SK-N-SH treated with all-trans-retinoic acid at 6 μM for 48 hours (cell line): ENCODE results near the gene CRAMP1.

Source experiments
- ATAC-seq: fragments of 200-7000 bp; cut with Tn5 transposase; 3 replicates; pipeline ENCODE4 v1.9.1; 2020; ENCODE audit warnings: mild to moderate bottlenecking, moderate library complexity
- ARNTL ChIP-seq: fragments of 450-650 bp; formaldehyde crosslinking; IDR thresholded peaks from 2 replicates; pipeline ENCODE4 v1.5.0; 2020; ENCODE audit warnings: low read depth, mild to moderate bottlenecking, moderate library complexity, borderline replicate concordance
- BACH2 ChIP-seq: fragments of 250-450 bp; sonication (Bioruptor Pico); IDR thresholded peaks from 2 replicates; pipeline ENCODE4 v1.9.0; 2021; ENCODE audit warnings: mild to moderate bottlenecking, borderline replicate concordance
- CSDC2 ChIP-seq: fragments of 250-450 bp; sonication (Bioruptor Pico); IDR thresholded peaks from 2 replicates; pipeline ENCODE4 v1.5.0; 2020; ENCODE audit warnings: mild to moderate bottlenecking, moderate library complexity
- ESRRG ChIP-seq: fragments of 250-450 bp; sonication (Bioruptor Pico); IDR thresholded peaks from 2 replicates; pipeline ENCODE4 v1.6.1; 2021; ENCODE audit warnings: mild to moderate bottlenecking
- GLIS3 ChIP-seq: fragments of 250-450 bp; sonication (Bioruptor Pico); IDR thresholded peaks from 2 replicates; pipeline ENCODE4 v1.5.0; 2020; ENCODE audit warnings: mild to moderate bottlenecking, moderate library complexity
- ISL1 ChIP-seq: fragments of 250-450 bp; sonication (Bioruptor Pico); IDR thresholded peaks from 2 replicates; pipeline ENCODE4 v2.1.2; 2022; ENCODE audit warnings: mild to moderate bottlenecking, moderate library complexity
- OSR1 ChIP-seq: fragments of 250-450 bp; sonication (Bioruptor Pico); IDR thresholded peaks from 2 replicates; pipeline ENCODE4 v1.8.0; 2022; ENCODE audit warnings: moderate library complexity, mild to moderate bottlenecking, inconsistent platforms
- PPARA ChIP-seq: fragments of 250-450 bp; sonication (Bioruptor Pico); IDR thresholded peaks from 2 replicates; pipeline ENCODE4 v1.5.0; 2020; ENCODE audit warnings: mild to moderate bottlenecking, borderline replicate concordance
- RARB ChIP-seq: fragments of 250-450 bp; sonication (Bioruptor Pico); IDR thresholded peaks from 2 replicates; pipeline ENCODE4 v1.8.0; 2021; ENCODE audit warnings: mild to moderate bottlenecking, moderate library complexity
- SNAI2 ChIP-seq: fragments of 250-450 bp; sonication (Bioruptor Pico); IDR thresholded peaks from 2 replicates; pipeline ENCODE4 v1.5.0; 2020; ENCODE audit warnings: mild to moderate bottlenecking, moderate library complexity
- TCF4 ChIP-seq: fragments of 250-450 bp; sonication (Bioruptor Pico); IDR thresholded peaks from 2 replicates; pipeline ENCODE4 v1.8.0; 2021; ENCODE audit warnings: mild to moderate bottlenecking, moderate library complexity, borderline replicate concordance
- TOX ChIP-seq: fragments of 250-450 bp; sonication (Bioruptor Pico); IDR thresholded peaks from 2 replicates; pipeline ENCODE4 v1.8.0; 2021; ENCODE audit warnings: mild to moderate bottlenecking, moderate library complexity, borderline replicate concordance
- ZC3H10 ChIP-seq: fragments of 250-450 bp; sonication (Bioruptor Pico); IDR thresholded peaks from 2 replicates; pipeline ENCODE4 v1.5.1; 2021; ENCODE audit warnings: mild to moderate bottlenecking, moderate library complexity
- ZNF565 ChIP-seq: fragments of 450-650 bp; formaldehyde crosslinking; conservative IDR thresholded peaks from 2 replicates; pipeline ENCODE4 v1.5.0; 2020; ENCODE audit warnings: low read depth, mild to moderate bottlenecking, moderate library complexity
- ZNF8 ChIP-seq: fragments of 450-650 bp; formaldehyde crosslinking; IDR thresholded peaks from 2 replicates; pipeline ENCODE4 v1.5.0; 2020; ENCODE audit warnings: mild to moderate bottlenecking, moderate library complexity
- TF ChIP-seq, protein P1 (sequence below): fragments of 250-450 bp; sonication (Bioruptor Pico); IDR thresholded peaks from 2 replicates; pipeline ENCODE4 v1.5.0; 2020; ENCODE audit warnings: mild to moderate bottlenecking, moderate library complexity
- TF ChIP-seq, protein P2 (sequence below): fragments of 250-450 bp; sonication (Bioruptor Pico); IDR thresholded peaks from 2 replicates; pipeline ENCODE4 v1.5.1; 2020; ENCODE audit warnings: low read depth, mild to moderate bottlenecking, moderate library complexity
- TF ChIP-seq, protein P3 (sequence below): fragments of 250-450 bp; sonication (Bioruptor Pico); IDR thresholded peaks from 2 replicates; pipeline ENCODE4 v1.8.0; 2021; ENCODE audit warnings: low read depth, mild to moderate bottlenecking, moderate library complexity, borderline replicate concordance
- TF ChIP-seq, protein P4 (sequence below): fragments of 250-450 bp; sonication (Bioruptor Pico); IDR thresholded peaks from 2 replicates; pipeline ENCODE4 v1.8.0; 2020; ENCODE audit warnings: mild to moderate bottlenecking, moderate library complexity, borderline replicate concordance
- TF ChIP-seq, protein P5 (sequence below): fragments of 250-450 bp; sonication (Bioruptor Pico); IDR thresholded peaks from 2 replicates; pipeline ENCODE4 v1.5.1; 2021; ENCODE audit warnings: mild to moderate bottlenecking, moderate library complexity

The CRAMP1 gene

DNA sequence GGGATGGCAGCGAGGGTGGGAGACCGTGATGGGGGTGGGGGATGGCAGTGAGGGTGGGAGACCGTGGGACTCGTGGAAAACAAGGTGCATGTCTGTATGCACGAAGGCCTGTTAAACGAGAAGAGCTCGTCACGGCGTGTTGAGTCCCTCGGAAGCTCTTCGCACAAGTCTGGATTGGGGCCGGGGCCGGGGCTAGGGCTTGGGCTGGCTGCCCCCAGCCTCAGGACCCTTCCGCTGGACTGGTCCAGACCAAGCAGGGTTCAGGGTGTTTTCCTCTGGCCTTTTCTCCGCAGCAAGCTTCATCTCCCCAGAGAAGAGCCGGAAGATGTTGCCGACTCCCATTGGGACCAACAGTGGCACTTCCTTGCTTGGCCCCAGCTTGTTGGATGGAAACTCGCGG, 58.2 kb downstream of the CRAMP1 start:
- no peak for ATAC-seq
- TF ChIP-seq TOX (CRISPR knock-in tag): no peak
- no peak for TF ChIP-seq CSDC2 (CRISPR knock-in tag)
- TF ChIP-seq OSR1 (CRISPR knock-in tag): no peak
- TF ChIP-seq ARNTL (CRISPR knock-in tag): no peak
- TF ChIP-seq, protein P1, sequence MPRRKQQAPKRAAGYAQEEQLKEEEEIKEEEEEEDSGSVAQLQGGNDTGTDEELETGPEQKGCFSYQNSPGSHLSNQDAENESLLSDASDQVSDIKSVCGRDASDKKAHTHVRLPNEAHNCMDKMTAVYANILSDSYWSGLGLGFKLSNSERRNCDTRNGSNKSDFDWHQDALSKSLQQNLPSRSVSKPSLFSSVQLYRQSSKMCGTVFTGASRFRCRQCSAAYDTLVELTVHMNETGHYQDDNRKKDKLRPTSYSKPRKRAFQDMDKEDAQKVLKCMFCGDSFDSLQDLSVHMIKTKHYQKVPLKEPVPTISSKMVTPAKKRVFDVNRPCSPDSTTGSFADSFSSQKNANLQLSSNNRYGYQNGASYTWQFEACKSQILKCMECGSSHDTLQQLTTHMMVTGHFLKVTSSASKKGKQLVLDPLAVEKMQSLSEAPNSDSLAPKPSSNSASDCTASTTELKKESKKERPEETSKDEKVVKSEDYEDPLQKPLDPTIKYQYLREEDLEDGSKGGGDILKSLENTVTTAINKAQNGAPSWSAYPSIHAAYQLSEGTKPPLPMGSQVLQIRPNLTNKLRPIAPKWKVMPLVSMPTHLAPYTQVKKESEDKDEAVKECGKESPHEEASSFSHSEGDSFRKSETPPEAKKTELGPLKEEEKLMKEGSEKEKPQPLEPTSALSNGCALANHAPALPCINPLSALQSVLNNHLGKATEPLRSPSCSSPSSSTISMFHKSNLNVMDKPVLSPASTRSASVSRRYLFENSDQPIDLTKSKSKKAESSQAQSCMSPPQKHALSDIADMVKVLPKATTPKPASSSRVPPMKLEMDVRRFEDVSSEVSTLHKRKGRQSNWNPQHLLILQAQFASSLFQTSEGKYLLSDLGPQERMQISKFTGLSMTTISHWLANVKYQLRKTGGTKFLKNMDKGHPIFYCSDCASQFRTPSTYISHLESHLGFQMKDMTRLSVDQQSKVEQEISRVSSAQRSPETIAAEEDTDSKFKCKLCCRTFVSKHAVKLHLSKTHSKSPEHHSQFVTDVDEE: no peak
- no peak for TF ChIP-seq ZC3H10
- no peak for TF ChIP-seq RARB (CRISPR knock-in tag)
- no peak for TF ChIP-seq BACH2 (CRISPR knock-in tag)
- no peak for TF ChIP-seq TCF4 (CRISPR knock-in tag)

DNA sequence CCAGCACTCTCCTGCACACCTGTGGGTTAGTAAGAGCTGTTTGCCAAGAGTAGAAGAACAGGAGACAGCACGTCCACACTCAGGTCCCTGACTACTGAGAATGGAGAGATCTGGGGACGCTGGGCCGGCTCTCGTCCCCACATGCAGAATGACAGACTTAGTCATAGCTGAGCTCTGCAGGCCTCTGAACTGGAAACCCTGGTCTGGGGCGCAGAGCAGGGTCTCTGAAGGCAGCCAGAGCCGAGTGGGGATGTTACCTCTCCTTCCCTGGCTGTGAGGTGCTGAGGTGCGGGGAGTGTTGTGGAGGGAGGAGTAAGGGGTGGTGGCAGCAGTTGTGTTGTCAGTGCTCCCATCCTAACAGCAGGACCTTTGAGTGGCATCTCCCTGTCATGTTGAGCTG, 58.7 kb downstream of the CRAMP1 start:
- no peak for ATAC-seq
- TF ChIP-seq, protein P1: no peak
- TF ChIP-seq OSR1 (CRISPR knock-in tag) (no peak), ZC3H10 (no peak), SNAI2 (no peak), ARNTL (CRISPR knock-in tag) (no peak)
- TF ChIP-seq, protein P2, sequence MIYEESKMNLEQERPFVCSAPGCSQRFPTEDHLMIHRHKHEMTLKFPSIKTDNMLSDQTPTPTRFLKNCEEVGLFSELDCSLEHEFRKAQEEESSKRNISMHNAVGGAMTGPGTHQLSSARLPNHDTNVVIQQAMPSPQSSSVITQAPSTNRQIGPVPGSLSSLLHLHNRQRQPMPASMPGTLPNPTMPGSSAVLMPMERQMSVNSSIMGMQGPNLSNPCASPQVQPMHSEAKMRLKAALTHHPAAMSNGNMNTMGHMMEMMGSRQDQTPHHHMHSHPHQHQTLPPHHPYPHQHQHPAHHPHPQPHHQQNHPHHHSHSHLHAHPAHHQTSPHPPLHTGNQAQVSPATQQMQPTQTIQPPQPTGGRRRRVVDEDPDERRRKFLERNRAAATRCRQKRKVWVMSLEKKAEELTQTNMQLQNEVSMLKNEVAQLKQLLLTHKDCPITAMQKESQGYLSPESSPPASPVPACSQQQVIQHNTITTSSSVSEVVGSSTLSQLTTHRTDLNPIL (CRISPR knock-in tag): no peak
- TF ChIP-seq, protein P3, sequence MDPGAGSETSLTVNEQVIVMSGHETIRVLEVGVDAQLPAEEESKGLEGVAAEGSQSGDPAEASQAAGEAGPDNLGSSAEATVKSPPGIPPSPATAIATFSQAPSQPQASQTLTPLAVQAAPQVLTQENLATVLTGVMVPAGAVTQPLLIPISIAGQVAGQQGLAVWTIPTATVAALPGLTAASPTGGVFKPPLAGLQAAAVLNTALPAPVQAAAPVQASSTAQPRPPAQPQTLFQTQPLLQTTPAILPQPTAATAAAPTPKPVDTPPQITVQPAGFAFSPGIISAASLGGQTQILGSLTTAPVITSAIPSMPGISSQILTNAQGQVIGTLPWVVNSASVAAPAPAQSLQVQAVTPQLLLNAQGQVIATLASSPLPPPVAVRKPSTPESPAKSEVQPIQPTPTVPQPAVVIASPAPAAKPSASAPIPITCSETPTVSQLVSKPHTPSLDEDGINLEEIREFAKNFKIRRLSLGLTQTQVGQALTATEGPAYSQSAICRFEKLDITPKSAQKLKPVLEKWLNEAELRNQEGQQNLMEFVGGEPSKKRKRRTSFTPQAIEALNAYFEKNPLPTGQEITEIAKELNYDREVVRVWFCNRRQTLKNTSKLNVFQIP (CRISPR knock-in tag): no peak
- TF ChIP-seq, protein P4, sequence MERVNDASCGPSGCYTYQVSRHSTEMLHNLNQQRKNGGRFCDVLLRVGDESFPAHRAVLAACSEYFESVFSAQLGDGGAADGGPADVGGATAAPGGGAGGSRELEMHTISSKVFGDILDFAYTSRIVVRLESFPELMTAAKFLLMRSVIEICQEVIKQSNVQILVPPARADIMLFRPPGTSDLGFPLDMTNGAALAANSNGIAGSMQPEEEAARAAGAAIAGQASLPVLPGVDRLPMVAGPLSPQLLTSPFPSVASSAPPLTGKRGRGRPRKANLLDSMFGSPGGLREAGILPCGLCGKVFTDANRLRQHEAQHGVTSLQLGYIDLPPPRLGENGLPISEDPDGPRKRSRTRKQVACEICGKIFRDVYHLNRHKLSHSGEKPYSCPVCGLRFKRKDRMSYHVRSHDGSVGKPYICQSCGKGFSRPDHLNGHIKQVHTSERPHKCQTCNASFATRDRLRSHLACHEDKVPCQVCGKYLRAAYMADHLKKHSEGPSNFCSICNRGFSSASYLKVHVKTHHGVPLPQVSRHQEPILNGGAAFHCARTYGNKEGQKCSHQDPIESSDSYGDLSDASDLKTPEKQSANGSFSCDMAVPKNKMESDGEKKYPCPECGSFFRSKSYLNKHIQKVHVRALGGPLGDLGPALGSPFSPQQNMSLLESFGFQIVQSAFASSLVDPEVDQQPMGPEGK (CRISPR knock-in tag): no peak

DNA sequence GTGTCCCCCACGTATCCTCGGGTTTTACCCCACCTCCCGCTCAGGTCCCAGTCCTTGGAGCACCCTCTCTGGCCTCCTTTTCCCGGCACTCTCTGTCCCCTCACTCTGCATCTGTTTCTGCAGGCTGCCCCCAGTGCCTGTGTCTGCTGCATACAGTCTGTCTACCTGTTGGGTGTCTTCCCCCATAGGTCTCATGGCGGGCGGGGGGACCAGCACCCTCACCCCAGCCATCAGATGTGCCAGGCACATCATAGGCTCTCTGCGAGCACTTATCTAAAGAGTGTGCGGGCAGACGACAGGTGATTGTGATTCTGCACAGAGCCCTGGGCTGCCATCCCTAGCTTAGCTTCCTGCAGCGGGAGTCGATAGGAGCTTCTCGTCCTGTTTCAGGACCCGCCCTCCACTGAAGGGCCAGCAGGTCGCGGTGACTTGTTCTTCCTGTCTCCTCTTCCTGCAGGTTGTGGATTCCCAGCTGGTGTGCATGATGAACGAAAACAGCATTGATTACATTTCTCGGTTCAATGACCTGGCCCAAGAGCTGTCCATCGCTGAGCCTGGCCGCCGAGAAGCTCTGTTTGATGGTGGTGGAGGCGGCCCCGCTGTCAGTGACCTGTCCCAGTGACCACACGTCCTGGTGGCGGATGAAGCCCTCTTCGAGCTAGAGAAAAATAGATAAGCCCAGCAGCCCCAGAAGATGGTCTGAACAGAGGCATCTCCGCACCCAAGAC, 61.4 kb downstream of the CRAMP1 start:
- no peak for ATAC-seq
- TF ChIP-seq ZNF8 (CRISPR knock-in tag) (no peak), ISL1 (CRISPR knock-in tag) (no peak), RARB (CRISPR knock-in tag) (no peak), BACH2 (CRISPR knock-in tag) (no peak), CSDC2 (CRISPR knock-in tag) (no peak), GLIS3 (CRISPR knock-in tag) (no peak), ARNTL (CRISPR knock-in tag) (no peak), PPARA (CRISPR knock-in tag) (no peak), ZC3H10 (no peak), TOX (CRISPR knock-in tag) (no peak), SNAI2 (no peak), ZNF565 (CRISPR knock-in tag) (no peak), OSR1 (CRISPR knock-in tag) (no peak), ESRRG (CRISPR knock-in tag) (no peak)
- TF ChIP-seq, protein P5, sequence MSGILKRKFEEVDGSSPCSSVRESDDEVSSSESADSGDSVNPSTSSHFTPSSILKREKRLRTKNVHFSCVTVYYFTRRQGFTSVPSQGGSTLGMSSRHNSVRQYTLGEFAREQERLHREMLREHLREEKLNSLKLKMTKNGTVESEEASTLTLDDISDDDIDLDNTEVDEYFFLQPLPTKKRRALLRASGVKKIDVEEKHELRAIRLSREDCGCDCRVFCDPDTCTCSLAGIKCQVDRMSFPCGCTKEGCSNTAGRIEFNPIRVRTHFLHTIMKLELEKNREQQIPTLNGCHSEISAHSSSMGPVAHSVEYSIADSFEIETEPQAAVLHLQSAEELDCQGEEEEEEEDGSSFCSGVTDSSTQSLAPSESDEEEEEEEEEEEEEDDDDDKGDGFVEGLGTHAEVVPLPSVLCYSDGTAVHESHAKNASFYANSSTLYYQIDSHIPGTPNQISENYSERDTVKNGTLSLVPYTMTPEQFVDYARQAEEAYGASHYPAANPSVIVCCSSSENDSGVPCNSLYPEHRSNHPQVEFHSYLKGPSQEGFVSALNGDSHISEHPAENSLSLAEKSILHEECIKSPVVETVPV: no peak
- TF ChIP-seq, protein P3 (CRISPR knock-in tag): no peak
